Ramos (cell line): ENCODE measurements around the gene KCNC4.

Source experiments
- in situ Hi-C: fragments of 300-500 bp; cut with MboI; formaldehyde crosslinking; loops from one replicate; pipeline ENCODE4 v1.14.3; 2022; ENCODE audit warnings: low sequenced_read_pairs; ENCODE audit not compliant: unreplicated experiment

Gene KCNC4

GRCh38 chr1:110225756-110226404, 15.8 kb downstream of the KCNC4 start:
- in situ Hi-C loops: no loop called here

DNA sequence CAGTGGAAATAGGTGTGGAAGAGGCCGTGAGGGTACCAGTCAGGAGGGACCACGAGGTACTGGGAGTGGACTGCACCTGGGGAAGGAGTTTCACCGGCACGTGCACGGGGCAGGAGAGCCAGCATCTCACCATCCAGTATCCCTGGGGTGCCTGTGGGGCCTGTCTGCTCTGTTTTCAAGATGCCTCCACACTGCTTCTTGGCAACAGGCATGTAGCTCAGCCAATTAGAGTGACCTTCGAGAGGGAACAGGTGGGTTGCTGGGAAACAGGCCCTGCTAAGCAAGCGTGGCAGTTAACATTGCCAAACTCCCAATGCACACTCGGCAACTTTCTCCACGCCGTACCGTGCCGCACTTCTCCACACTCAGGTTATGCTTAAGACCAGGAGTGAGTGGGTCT, 17.7 kb downstream of the KCNC4 start:
- in situ Hi-C loops: no loop called here

- in situ Hi-C loops: no loop called here
These were observed 18.3 kb downstream of the KCNC4 start for GRCh38 chr1:110228381-110228780.

GRCh38 chr1:110228869-110229268, 18.8 kb downstream of the KCNC4 start:
- in situ Hi-C loops: no loop called here

DNA sequence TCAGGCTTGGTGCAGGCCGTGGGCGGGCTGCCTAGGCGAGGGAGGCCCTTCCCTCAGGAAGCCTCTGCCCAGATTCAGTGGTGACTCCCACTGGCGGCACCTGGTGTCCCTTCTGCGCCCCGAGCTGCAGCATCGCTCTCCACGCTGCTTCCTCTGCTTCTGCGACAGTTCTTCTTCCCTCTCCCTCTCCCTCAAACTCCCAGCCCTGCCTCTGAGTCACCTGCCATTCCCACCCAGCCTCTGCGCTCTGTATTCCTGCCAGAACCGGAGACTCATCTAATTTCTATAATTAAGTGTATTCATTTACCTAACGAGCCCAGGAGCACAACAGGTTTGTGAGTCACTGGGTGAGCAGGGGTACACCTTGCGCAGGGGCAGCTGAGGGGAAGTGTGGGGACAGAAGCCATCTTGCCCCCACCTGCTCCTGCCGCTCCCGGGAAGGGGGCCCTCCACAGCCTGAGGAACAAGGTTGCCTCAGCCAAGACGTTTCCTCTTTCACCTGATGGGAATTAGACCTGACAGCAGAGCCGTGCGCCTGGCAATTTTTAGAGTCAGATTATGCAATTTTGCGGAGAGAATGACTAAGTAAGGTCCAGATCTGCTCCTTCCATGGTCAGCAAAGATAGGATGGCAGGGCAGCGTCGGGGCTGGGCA, 19.4 kb downstream of the KCNC4 start:
- in situ Hi-C loops: no loop called here

GRCh38 chr1:110230381-110231199, 20.5 kb downstream of the KCNC4 start:
- in situ Hi-C loops: no loop called here

DNA sequence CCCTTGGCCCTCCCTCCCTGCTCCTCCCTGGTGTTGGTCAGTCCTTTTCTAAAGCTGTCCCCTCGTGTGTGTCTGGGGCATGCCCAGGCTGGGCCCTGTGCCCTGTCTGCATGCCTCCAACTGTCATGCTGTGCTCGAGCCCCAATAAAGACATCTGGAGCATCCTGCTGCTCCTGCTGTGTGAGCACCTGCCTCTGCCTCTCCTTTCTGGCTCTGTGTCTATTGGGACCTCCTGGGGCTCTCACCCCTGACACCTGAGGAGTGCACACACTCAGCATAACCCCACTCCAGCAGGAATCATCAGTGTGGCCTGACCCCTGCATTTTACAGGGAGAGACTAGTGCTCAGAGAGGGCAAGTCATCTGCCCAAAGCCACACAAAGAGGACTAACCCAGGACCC, 23.7 kb downstream of the KCNC4 start:
- in situ Hi-C loops: no loop called here

- in situ Hi-C loops: no loop called here
These were observed 24.6 kb downstream of the KCNC4 start for GRCh38 chr1:110234691-110235090.

DNA sequence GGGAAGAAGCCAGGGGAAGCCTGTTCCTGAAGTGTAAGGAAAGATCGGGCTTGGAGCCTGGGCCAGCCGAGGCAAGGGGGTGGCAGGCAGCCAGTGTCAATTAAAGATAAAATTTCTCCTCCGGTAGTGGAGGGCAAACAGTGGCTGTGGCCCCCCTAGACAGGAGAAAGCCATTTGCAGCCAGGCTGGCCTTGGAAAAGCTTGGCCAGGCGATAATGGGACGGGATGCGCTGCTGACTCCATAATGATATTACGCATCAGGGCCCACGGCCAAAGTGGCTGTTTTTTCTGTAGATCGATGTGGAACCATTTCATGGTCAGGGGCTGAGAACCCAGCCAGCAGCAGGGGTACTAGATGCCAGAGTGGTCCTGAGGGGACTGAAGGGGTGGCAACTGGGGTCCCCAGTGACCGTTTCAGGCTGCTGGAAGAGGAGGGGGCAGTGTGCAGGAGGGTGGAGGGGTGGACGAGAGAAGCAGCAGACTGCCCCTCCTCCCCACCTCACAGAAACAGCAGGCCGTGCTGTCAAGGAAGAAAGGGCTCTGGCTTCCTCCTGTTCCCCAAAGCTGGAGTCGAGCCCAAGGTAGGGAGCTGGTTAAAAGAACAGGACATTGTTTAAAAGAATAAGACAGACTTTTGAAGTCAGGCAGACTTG, 25.2 kb downstream of the KCNC4 start:
- in situ Hi-C loops: no loop called here

- in situ Hi-C loops: no loop called here
These were observed 25.9 kb downstream of the KCNC4 start for GRCh38 chr1:110235834-110236682.

DNA sequence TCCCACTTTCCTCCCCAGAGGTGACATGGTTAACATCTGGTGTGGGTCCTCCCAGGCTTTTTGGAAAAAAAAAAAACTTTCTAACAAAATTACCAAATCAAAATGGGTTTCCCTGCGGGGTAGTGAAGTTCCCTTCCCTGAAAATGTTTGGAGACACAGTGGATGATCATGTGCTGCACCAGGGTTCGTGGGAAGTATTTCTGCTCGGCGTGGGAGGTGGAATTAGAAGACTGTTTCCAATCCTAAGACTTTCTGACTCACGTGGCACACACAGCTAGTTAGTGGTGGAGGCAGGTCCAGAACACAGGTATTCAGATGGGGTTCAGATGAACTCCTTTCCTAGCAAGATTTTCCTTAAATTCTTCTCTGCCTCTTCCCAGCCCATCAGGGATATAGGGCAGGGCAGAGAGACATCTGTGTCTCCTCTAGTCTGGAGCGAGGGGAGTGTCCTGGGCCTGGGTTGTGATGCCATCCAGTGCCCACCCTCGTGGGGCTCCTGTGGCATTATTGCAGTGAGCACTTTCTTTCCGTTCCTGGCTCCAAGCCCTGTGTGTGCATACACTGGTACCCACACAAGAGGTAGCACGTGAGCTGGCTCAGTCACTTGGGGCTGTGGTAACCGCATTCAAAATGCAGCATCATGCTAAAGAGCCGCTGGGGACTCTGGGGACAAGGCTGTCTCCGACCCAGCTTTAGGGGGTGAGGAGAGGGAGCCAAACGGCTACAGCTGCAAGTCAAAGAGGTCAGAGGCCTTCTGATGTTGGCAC, 27.5 kb downstream of the KCNC4 start:
- in situ Hi-C loops: no loop called here

- in situ Hi-C loops: no loop called here
These were observed 29.6 kb downstream of the KCNC4 start for GRCh38 chr1:110239441-110240430.

GRCh38 chr1:110240476-110241210, 30.5 kb downstream of the KCNC4 start:
- in situ Hi-C loops: no loop called here

GRCh38 chr1:110241516-110241915, 31.4 kb downstream of the KCNC4 start:
- in situ Hi-C loops: no loop called here

DNA sequence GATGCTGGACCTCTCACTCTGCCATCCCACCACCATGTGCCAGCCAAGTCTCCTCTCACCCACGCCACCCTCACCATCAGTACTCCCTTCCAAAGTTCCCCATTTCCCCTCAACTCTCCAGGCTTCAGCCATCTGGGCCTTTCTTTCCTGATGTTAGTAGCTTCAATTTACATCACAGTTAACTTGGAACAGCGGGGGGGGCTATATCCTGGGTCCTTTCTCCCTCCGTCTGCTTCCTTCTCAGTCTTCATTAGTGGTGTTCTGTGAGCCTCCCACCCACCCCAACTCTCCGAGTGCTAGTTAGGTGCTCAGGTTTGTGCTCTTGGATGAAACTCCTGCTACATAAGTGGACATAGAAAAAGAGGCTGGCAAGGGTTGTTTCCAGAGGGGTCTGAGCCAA, 31.9 kb downstream of the KCNC4 start:
- in situ Hi-C loops: no loop called here

GRCh38 chr1:110242731-110243130, 32.6 kb downstream of the KCNC4 start:
- in situ Hi-C loops: no loop called here

DNA sequence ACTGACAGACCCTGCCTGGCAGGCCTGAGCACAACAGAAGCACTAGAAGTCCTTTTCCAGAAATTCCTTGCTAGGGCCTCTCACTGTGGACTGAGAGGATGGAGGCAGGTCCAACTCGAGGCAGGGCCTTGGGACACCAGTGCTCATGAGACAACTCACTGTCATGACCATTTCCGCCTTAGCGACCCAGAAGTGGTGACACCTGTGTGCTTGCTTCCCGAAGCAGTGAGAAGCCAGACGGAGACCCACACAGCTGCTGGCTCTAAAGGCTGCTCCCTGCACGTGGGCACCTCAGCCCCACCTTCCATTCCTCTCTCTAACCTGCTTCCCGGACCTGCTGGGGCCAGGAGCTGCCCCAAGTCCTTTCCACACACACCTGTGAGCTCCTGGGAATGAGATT, 33.0 kb downstream of the KCNC4 start:
- in situ Hi-C loops: no loop called here
